CD8-positive, alpha-beta memory T cell (primary cell): ENCODE results near the gene PBXIP1. TPM values are rescaled to one million over a fixed set of nuclear protein-coding genes. Genes with fewer than 3 reads are reported as not detected.

Source experiments
- CTCF ChIA-PET: fragments of 350-600 bp; sonication (Branson Sonifier 250); formaldehyde crosslinking; loops from one replicate; lab custom pipeline; 2021; ENCODE audit warnings: antibody characterized with exemption; lab: Charles Lee
- POLR2A ChIA-PET: fragments of 350-600 bp; sonication (Branson Sonifier 250); formaldehyde crosslinking; loops from one replicate; lab custom pipeline; 2021; ENCODE audit warnings: antibody characterized with exemption; lab: Charles Lee
- DNase-seq, 5 donors: peaks; one replicate each; pipeline versions ENCODE4 v3.0.0 to v3.0.0-alpha.2; 2020 to 2022; ENCODE audit warnings: mixed read lengths in 1 of 5
- H3K27ac ChIP-seq: one replicate; pipeline ENCODE4 v1.7.0; 2013; ENCODE audit warnings: low read depth, mild to moderate bottlenecking, low read length, moderate library complexity
- H3K27me3 ChIP-seq: 2 replicates; pipeline ENCODE4 v1.7.0; 2013; ENCODE audit warnings: low read length, mild to moderate bottlenecking; ENCODE audit not compliant: insufficient read depth, poor library complexity, severe bottlenecking
- H3K36me3 ChIP-seq: 2 replicates; pipeline ENCODE4 v1.7.0; 2013; ENCODE audit warnings: mild to moderate bottlenecking, low read length, moderate library complexity; ENCODE audit not compliant: insufficient read depth
- H3K4me1 ChIP-seq: 2 replicates; pipeline ENCODE4 v1.7.0; 2013; ENCODE audit warnings: mild to moderate bottlenecking, low read length, moderate library complexity; ENCODE audit not compliant: insufficient read depth
- H3K4me3 ChIP-seq: 2 replicates; pipeline ENCODE4 v1.7.0; 2013; ENCODE audit warnings: mild to moderate bottlenecking, low read length
- H3K9me3 ChIP-seq: 2 replicates; pipeline ENCODE4 v1.7.0; 2013; ENCODE audit warnings: mild to moderate bottlenecking, low read length
- H3K27ac Mint-ChIP-seq, 8 donors: one replicate each; pipeline ENCODE4 v1.8.0; 2020 to 2021; ENCODE audit warnings: mixed read lengths in 8 of 8, mild to moderate bottlenecking in 6 of 8, inconsistent platforms in 3 of 8, moderate library complexity in 3 of 8
- H3K27me3 Mint-ChIP-seq, 2 donors: one replicate each; pipeline ENCODE4 v1.8.0; 2020 to 2021; ENCODE audit warnings: mixed read lengths in 2 of 2, mild to moderate bottlenecking in 1 of 2, moderate library complexity in 1 of 2
- H3K36me3 Mint-ChIP-seq, 3 donors: one replicate each; pipeline ENCODE4 v1.8.0; 2020 to 2021; ENCODE audit warnings: mixed read lengths in 3 of 3, inconsistent platforms in 1 of 3, mild to moderate bottlenecking in 1 of 3
- H3K4me1 Mint-ChIP-seq, 3 donors: one replicate each; pipeline ENCODE4 v1.8.0; 2020 to 2021; ENCODE audit warnings: mixed read lengths in 3 of 3, inconsistent platforms in 1 of 3, mild to moderate bottlenecking in 1 of 3
- H3K4me3 Mint-ChIP-seq, 7 donors: one replicate each; pipeline ENCODE4 v1.8.0; 2020 to 2021; ENCODE audit warnings: mixed read lengths in 7 of 7, mild to moderate bottlenecking in 6 of 7, moderate library complexity in 4 of 7, inconsistent platforms in 2 of 7
- H3K9me3 Mint-ChIP-seq, 5 donors: one replicate each; pipeline ENCODE4 v1.8.0; 2020 to 2022; ENCODE audit warnings: mixed read lengths in 5 of 5, mild to moderate bottlenecking in 3 of 5, moderate library complexity in 2 of 5, inconsistent platforms in 1 of 5
- polyA plus RNA-seq: library from polyadenylated mRNA; unstranded; fragments of 300-500 nt; fragmentation: Illumina TruSeq; gene quantifications from one replicate; pipeline ENCODE4 v1.2.3, GENCODE V29; 2021
- total RNA-seq, 2 experiments: library from RNA; stranded (reverse); gene quantifications; one replicate each; pipeline ENCODE4 v1.2.3, GENCODE V29; 2021

The PBXIP1 gene
- total and polyA plus RNA-seq, 3 experiments from 2014 or later = 35.9 to 295 (median 36.1) TPM

DNA sequence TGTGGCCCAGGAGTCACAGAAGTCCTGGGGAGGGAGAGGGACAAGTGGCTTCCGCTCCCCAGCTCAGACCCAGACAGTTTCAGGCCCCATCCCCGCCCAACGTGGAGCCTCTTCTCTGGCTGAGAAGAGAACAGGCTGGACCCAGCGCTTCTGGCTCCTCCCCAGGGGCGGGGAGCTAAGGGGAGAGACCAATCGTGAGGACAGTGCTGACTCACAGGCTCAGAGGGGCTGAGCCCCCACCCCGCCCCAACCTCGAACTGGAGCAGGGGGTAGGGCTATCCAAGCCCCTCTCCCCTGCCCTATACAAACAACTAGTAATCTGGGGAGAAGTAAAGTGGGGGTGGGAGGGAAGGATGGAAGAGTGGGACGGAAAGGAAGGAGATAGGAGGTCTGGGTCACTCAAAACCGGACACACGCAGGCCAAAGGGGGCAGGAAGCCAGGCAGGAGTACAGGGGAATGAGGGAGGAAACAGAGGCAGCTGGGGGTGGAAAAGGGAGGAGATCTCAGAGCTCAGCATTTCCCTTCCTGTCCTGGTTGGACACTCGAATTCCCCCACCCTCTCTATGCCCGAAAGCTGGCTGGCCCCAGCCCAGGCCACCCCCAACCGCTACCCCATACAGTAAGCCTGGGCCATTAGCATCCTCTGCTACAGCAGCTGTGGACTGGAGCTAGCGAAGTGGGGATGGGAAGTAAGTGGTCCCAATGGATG lies 14.9 kb upstream of the PBXIP1 start, which contains the start of gene SHC1:
Gene SHC1 (minus strand): TSS at position 117 of the 710 bp plus-strand sequence. CDS start 221 bp downstream, outside the sequence.
- H3K9me3 ChIP-seq = no peaks in the 10 kb centered on the region
- Mint-ChIP-seq H3K4me1 (peaks cover 24 to 38% (median 27%) of the 10 kb centered on the region in 3 donors), H3K27ac (peak within 1 kb of the TSS; percentile 8 to 95 (median 72)), H3K27me3 (no peaks in the 10 kb centered on the region), H3K36me3 (peaks cover 0 to 54% (median 4%) of the 10 kb centered on the region in 3 donors), H3K4me3 (peak within 1 kb of the TSS in 6 of 7 donors; percentile 21 to 61 (median 34)), H3K9me3 (no peaks in the 10 kb centered on the region)
- no peak within 1 kb of the TSS for H3K4me3 ChIP-seq
- H3K36me3 ChIP-seq = peaks cover 27% of the 10 kb centered on the region
- H3K4me1 ChIP-seq = peaks cover 31% of the 10 kb centered on the region
- H3K27me3 ChIP-seq = no peaks in the 10 kb centered on the region
- H3K27ac ChIP-seq = peak within 1 kb of the TSS; percentile 60
- peak in 1 of 5 donors; percentile 48 for DNase-seq
- ChIA-PET POLR2A (interaction anchor here (0.9 kb wide), 1 partner anchor 19 kb away, joined by 4 read pairs; no protein-coding TSS in a partner anchor), CTCF (interaction anchor here (0.9 to 3.6 kb wide), 7 partner anchors 9 to 73 kb away, joined by 3 to 21 read pairs (median 4); partner anchors contain the start of genes PBXIP1 and PYGO2)

GRCh38 chr1:154969860-154970452 lies 14.1 kb upstream of the PBXIP1 start:
- no peaks in the 10 kb centered on the region for H3K9me3 Mint-ChIP-seq
- H3K27me3 Mint-ChIP-seq = no peaks in the 10 kb centered on the region
- peaks cover 24 to 38% (median 27%) of the 10 kb centered on the region in 3 donors for H3K4me1 Mint-ChIP-seq
- H3K4me3 Mint-ChIP-seq = peak overlapping the region in 2 of 7 donors; percentile 2 to 49
- no peaks in the 10 kb centered on the region for H3K9me3 ChIP-seq
- peaks cover 33% of the 10 kb centered on the region for H3K36me3 ChIP-seq
- ChIA-PET CTCF (interaction anchor here (1.2 to 3.6 kb wide), 4 partner anchors 8 to 47 kb away, joined by 3 to 21 read pairs (median 10); partner anchors contain the start of gene PYGO2), POLR2A (no interaction called here)
- DNase-seq = peak in 1 of 5 donors; percentile 35
- H3K4me3 ChIP-seq = no peak overlapping the region
- H3K36me3 Mint-ChIP-seq = peaks cover 0 to 62% (median 5%) of the 10 kb centered on the region in 3 donors
- peak overlapping the region in 5 of 8 donors; percentile 47 to 95 (median 82) for H3K27ac Mint-ChIP-seq
- peaks cover 30% of the 10 kb centered on the region for H3K4me1 ChIP-seq
- H3K27me3 ChIP-seq = no peaks in the 10 kb centered on the region
- H3K27ac ChIP-seq = peak overlapping the region; percentile 51

- peaks cover 33% of the 10 kb centered on the region for H3K36me3 ChIP-seq
These were observed 13.3 kb upstream of the PBXIP1 start for GRCh38 chr1:154969246-154969645.

DNA sequence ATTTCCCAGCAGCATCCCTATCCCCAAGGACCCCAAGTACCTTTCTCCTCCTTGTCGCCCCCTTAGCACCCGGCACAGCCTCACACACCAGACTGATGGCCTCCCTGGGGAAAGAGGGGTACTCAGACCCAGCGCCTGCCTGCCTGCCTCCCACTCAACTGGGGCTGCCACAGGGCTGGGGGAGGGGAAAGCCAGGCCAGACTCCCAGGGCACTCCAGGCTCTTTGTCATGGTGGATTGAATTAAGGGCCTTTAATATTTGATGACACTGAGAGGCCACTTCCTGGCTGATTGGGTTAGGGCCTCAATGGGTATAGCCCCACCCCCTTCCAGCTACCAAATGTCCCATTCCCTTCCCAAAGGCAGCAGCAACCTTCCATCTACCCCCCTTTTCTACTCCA lies 12.8 kb upstream of the PBXIP1 start:
- H3K36me3 Mint-ChIP-seq = peaks cover 0 to 72% (median 7%) of the 10 kb centered on the region in 3 donors
- peak overlapping the region; percentile 29 for H3K27ac ChIP-seq
- H3K4me1 Mint-ChIP-seq = peaks cover 27 to 41% (median 30%) of the 10 kb centered on the region in 3 donors
- H3K4me3 ChIP-seq = no peak overlapping the region
- H3K4me1 ChIP-seq = peaks cover 30% of the 10 kb centered on the region
- no peak overlapping the region for H3K4me3 Mint-ChIP-seq
- H3K27me3 Mint-ChIP-seq = no peaks in the 10 kb centered on the region
- H3K9me3 ChIP-seq = no peaks in the 10 kb centered on the region
- peaks cover 37% of the 10 kb centered on the region for H3K36me3 ChIP-seq
- no peaks in the 10 kb centered on the region for H3K27me3 ChIP-seq
- no peaks in the 10 kb centered on the region for H3K9me3 Mint-ChIP-seq
- DNase-seq = peak in 1 of 5 donors; percentile 38
- CTCF ChIA-PET = interaction anchor here (1.1 to 1.6 kb wide), 2 partner anchors 12 to 25 kb away, joined by 3 read pairs; no protein-coding TSS in a partner anchor
- peak overlapping the region in 4 of 8 donors; percentile 19 to 78 (median 42) for H3K27ac Mint-ChIP-seq
- POLR2A ChIA-PET = no interaction called here

More at GRCh38 chr1:154969246-154969645, 13.3 kb upstream of the PBXIP1 start:
- H3K9me3 Mint-ChIP-seq = no peaks in the 10 kb centered on the region
- Histone ChIP-seq H3K4me3 (no peak overlapping the region), H3K27me3 (no peaks in the 10 kb centered on the region), H3K9me3 (no peaks in the 10 kb centered on the region), H3K27ac (peak overlapping the region; percentile 29), H3K4me1 (peaks cover 30% of the 10 kb centered on the region)
- H3K36me3 Mint-ChIP-seq = peaks cover 0 to 67% (median 7%) of the 10 kb centered on the region in 3 donors
- DNase-seq = peak in 1 of 5 donors; percentile 22
- H3K27me3 Mint-ChIP-seq = no peaks in the 10 kb centered on the region
- peaks cover 24 to 38% (median 27%) of the 10 kb centered on the region in 3 donors for H3K4me1 Mint-ChIP-seq
- H3K27ac Mint-ChIP-seq = peak overlapping the region in 5 of 8 donors; percentile 47 to 95 (median 82)
- ChIA-PET CTCF (interaction anchor here (1.1 to 3.6 kb wide), 3 partner anchors 13 to 30 kb away, joined by 3 to 15 read pairs (median 3); no protein-coding TSS in a partner anchor), POLR2A (no interaction called here)
- H3K4me3 Mint-ChIP-seq = peak overlapping the region in 1 of 7 donors; percentile 2

GRCh38 chr1:154967331-154967950 lies 11.5 kb upstream of the PBXIP1 start:
- DNase-seq = peak in 1 of 5 donors; percentile 5
- no peaks in the 10 kb centered on the region for H3K9me3 ChIP-seq
- ChIA-PET POLR2A (no interaction called here), CTCF (interaction anchor here (1.7 to 1.9 kb wide), 2 partner anchors 12 to 16 kb away, joined by 4 to 7 read pairs; partner anchors contain the start of genes FLAD1 and PBXIP1)
- peak overlapping the region in 2 of 8 donors; percentile 50 to 51 for H3K27ac Mint-ChIP-seq
- H3K36me3 Mint-ChIP-seq = peaks cover 0 to 77% (median 9%) of the 10 kb centered on the region in 3 donors
- H3K4me3 ChIP-seq = no peak overlapping the region
- H3K4me1 Mint-ChIP-seq = peaks cover 28 to 46% (median 36%) of the 10 kb centered on the region in 3 donors
- peaks cover 40% of the 10 kb centered on the region for H3K36me3 ChIP-seq
- H3K9me3 Mint-ChIP-seq = no peaks in the 10 kb centered on the region
- no peaks in the 10 kb centered on the region for H3K27me3 Mint-ChIP-seq
- H3K4me3 Mint-ChIP-seq = no peak overlapping the region
- no peak overlapping the region for H3K27ac ChIP-seq
- peaks cover 25% of the 10 kb centered on the region for H3K4me1 ChIP-seq
- no peaks in the 10 kb centered on the region for H3K27me3 ChIP-seq

DNA sequence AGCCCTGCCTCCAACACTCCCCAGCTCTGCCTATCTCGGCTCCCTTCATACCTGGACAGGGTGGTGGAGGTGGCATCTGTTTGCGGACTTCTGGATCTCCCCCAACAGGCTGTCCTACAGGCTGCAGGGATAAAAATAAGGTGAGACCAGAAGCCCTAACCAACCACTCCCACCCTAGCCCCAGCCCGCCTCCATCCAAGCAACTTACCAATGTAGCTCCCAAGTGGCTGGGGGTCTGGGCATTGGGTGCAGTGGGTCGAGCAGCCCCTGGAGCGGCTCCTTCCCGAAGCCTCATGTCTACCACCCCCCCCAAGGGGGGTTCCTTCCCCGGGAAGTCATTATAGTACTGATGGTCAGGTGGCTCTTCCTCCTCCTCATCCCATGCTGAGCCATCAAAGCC lies 10.2 kb upstream of the PBXIP1 start:
- Histone ChIP-seq H3K27ac (no peak overlapping the region), H3K4me3 (no peak overlapping the region), H3K4me1 (peaks cover 18% of the 10 kb centered on the region), H3K9me3 (no peaks in the 10 kb centered on the region), H3K36me3 (peaks cover 40% of the 10 kb centered on the region), H3K27me3 (no peaks in the 10 kb centered on the region)
- H3K27me3 Mint-ChIP-seq = no peaks in the 10 kb centered on the region
- peaks cover 21 to 40% (median 30%) of the 10 kb centered on the region in 3 donors for H3K4me1 Mint-ChIP-seq
- ChIA-PET CTCF (interaction anchor here (1.5 to 1.9 kb wide), 4 partner anchors 11 to 92 kb away, joined by 3 to 7 read pairs (median 4); partner anchors contain the start of genes FLAD1 and PBXIP1), POLR2A (no interaction called here)
- H3K4me3 Mint-ChIP-seq = peak overlapping the region in 1 of 7 donors; percentile 51
- H3K36me3 Mint-ChIP-seq = peaks cover 0 to 72% (median 8%) of the 10 kb centered on the region in 3 donors
- no peaks in the 10 kb centered on the region for H3K9me3 Mint-ChIP-seq
- DNase-seq = peak in 1 of 5 donors; percentile 14
- H3K27ac Mint-ChIP-seq = no peak overlapping the region

DNA sequence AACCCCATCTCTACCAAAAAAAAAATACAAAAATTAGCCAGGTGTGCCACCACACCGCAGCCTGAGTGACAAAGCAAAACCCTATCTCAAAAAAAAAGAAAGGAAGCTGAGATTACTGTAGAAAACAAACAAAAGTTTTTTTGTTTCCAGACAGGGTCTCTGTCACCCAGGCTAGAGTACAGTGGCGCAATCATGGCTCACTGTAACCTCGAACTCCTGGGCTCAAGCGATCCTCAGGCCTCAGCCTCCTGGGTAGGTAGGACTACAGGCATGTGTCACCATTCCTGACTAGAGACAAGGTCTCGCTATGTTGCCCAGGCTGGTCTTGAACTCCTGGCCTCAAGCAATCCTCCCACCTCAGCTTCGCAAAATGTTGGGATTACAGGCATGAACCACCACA lies 8.5 kb upstream of the PBXIP1 start:
- Mint-ChIP-seq H3K4me1 (peaks cover 27 to 46% (median 32%) of the 10 kb centered on the region in 3 donors), H3K36me3 (peaks cover 0 to 80% (median 8%) of the 10 kb centered on the region in 3 donors), H3K9me3 (no peaks in the 10 kb centered on the region), H3K4me3 (peak overlapping the region in 1 of 7 donors; percentile 68), H3K27me3 (no peaks in the 10 kb centered on the region), H3K27ac (peak overlapping the region in 3 of 8 donors; percentile 21 to 99 (median 60))
- Histone ChIP-seq H3K4me3 (no peak overlapping the region), H3K4me1 (peaks cover 19% of the 10 kb centered on the region), H3K27ac (no peak overlapping the region), H3K36me3 (peaks cover 40% of the 10 kb centered on the region), H3K9me3 (no peaks in the 10 kb centered on the region), H3K27me3 (no peaks in the 10 kb centered on the region)
- peak in 1 of 5 donors; percentile 9 for DNase-seq
- ChIA-PET POLR2A (no interaction called here), CTCF (interaction anchor here (1.0 to 1.4 kb wide), 3 partner anchors 10 to 121 kb away, joined by 3 to 5 read pairs (median 3); partner anchors contain the start of gene CKS1B)
